Skeletal muscle cell (primary cell): ENCODE results near the gene CMTM7.
"Not testable (repeated sequence)": the region's sequence is repeated elsewhere in the genome, so short reads cannot be mapped to it uniquely, and the experiment has no call there.

Source experiments
- DNase-seq: peaks from one replicate; pipeline ENCODE4 v3.0.0-alpha.2; 2010; ENCODE audit warnings: low read depth
- H3K4me3 ChIP-seq: 2 replicates; pipeline ENCODE4 v1.5.1; 2011; ENCODE audit warnings: low read depth, mild to moderate bottlenecking, control low read depth, low read length, moderate library complexity

CMTM7 gene

GRCh38 chr3:32379831-32380500 is 11.7 kb upstream of the CMTM7 start:
- no peak for DNase-seq
- no peak overlapping the region for H3K4me3 ChIP-seq

- no peak overlapping the region for H3K4me3 ChIP-seq
- DNase-seq, result no peak
These were observed 9.7 kb upstream of the CMTM7 start for GRCh38 chr3:32381922-32382321.

GRCh38 chr3:32383136-32383711 is 8.4 kb upstream of the CMTM7 start:
- no peak for DNase-seq
- H3K4me3 ChIP-seq, result no peak overlapping the region

- no peak overlapping the region for H3K4me3 ChIP-seq
- DNase-seq, result no peak
These were observed 6.7 kb upstream of the CMTM7 start for GRCh38 chr3:32384938-32385337.

- no peak for DNase-seq
These were observed 4.1 kb upstream of the CMTM7 start for GRCh38 chr3:32387512-32387911.

GRCh38 chr3:32389577-32389976 is 2.1 kb upstream of the CMTM7 start:
- DNase-seq, H3K4me3 ChIP-seq: not testable (repeated sequence)

More at GRCh38 chr3:32387512-32387911, 4.1 kb upstream of the CMTM7 start:
- H3K4me3 ChIP-seq, result no peak overlapping the region

- H3K4me3 ChIP-seq, result peak overlapping the region; percentile 69
- no peak for DNase-seq
These were observed 1.1 kb downstream of the CMTM7 start for GRCh38 chr3:32392536-32393302.

GRCh38 chr3:32395496-32395895 is 3.8 kb downstream of the CMTM7 start:
- H3K4me3 ChIP-seq, result no peak overlapping the region
- DNase-seq, result no peak

GRCh38 chr3:32397941-32398340 is 6.3 kb downstream of the CMTM7 start:
- H3K4me3 ChIP-seq, result no peak overlapping the region
- DNase-seq, result no peak

GRCh38 chr3:32398531-32398930 is 6.9 kb downstream of the CMTM7 start:
- no peak for DNase-seq
- no peak overlapping the region for H3K4me3 ChIP-seq

- DNase-seq, result no peak
- no peak overlapping the region for H3K4me3 ChIP-seq
These were observed 7.5 kb downstream of the CMTM7 start for GRCh38 chr3:32399030-32399620.

GRCh38 chr3:32401126-32401525 is 9.5 kb downstream of the CMTM7 start:
- peak overlapping the region; percentile 42 for H3K4me3 ChIP-seq
- no peak for DNase-seq

- DNase-seq, result no peak
- H3K4me3 ChIP-seq, result peak overlapping the region; percentile 42
These were observed 10.0 kb downstream of the CMTM7 start for GRCh38 chr3:32401556-32402081.

GRCh38 chr3:32403663-32404062 is 12.0 kb downstream of the CMTM7 start:
- no peak overlapping the region for H3K4me3 ChIP-seq
- DNase-seq, result no peak

- H3K4me3 ChIP-seq, result no peak overlapping the region
- no peak for DNase-seq
These were observed 13.1 kb downstream of the CMTM7 start for GRCh38 chr3:32404714-32405113.

GRCh38 chr3:32405155-32405554 is 13.5 kb downstream of the CMTM7 start:
- no peak for DNase-seq
- H3K4me3 ChIP-seq, result no peak overlapping the region

- H3K4me3 ChIP-seq, result no peak overlapping the region
- no peak for DNase-seq
These were observed 14.2 kb downstream of the CMTM7 start for GRCh38 chr3:32405711-32406323.

GRCh38 chr3:32406486-32407408 is 15.1 kb downstream of the CMTM7 start:
- no peak overlapping the region for H3K4me3 ChIP-seq
- DNase-seq, result no peak
